DND-41 (cell line): ENCODE data around the gene HRH4.
A peak's percentile ranks its signal among the peaks of the same experiment; 100 is the strongest.

ENCODE experiments used
- ATAC-seq: fragments of 200-7000 bp; cut with Tn5 transposase; 3 replicates; pipeline ENCODE4 v1.9.1; 2021; ENCODE audit warnings: low read depth; ENCODE audit not compliant: insufficient read depth
- DNase-seq: peaks from one replicate; pipeline ENCODE4 v3.0.0-alpha.2; 2020
- H2AFZ ChIP-seq: 2 replicates; pipeline ENCODE4 v1.6.0; 2012; ENCODE audit warnings: low read depth, low read length
- H3K27ac ChIP-seq: 2 replicates; pipeline ENCODE4 v1.5.1; 2012; ENCODE audit warnings: low read length, inconsistent platforms
- H3K27me3 ChIP-seq: fragments of 200-600 bp; sonication (generic); 2 replicates; pipeline ENCODE4 v1.6.0; 2012; ENCODE audit warnings: low read length, mild to moderate bottlenecking, inconsistent platforms; ENCODE audit not compliant: insufficient read depth, poor library complexity
- H3K36me3 ChIP-seq: 2 replicates; pipeline ENCODE4 v1.5.1; 2012; ENCODE audit warnings: low read length, inconsistent platforms; ENCODE audit not compliant: insufficient read depth
- H3K4me1 ChIP-seq: 2 replicates; pipeline ENCODE4 v1.5.1; 2012; ENCODE audit warnings: mild to moderate bottlenecking, low read length; ENCODE audit not compliant: insufficient read depth
- H3K4me2 ChIP-seq: 2 replicates; pipeline ENCODE4 v1.6.0; 2012; ENCODE audit warnings: mild to moderate bottlenecking, moderate library complexity, low read length, inconsistent platforms; ENCODE audit not compliant: insufficient read depth
- H3K4me3 ChIP-seq, 2 experiments: fragments of 200-600 bp in 1 of 2; shearing (Covaris generic) in 1 of 2; 2 replicates each; pipeline ENCODE4 v1.5.1; 2012 to 2016; ENCODE audit warnings: inconsistent platforms in 2 of 2, low read length in 2 of 2, mild to moderate bottlenecking in 2 of 2, low read depth in 1 of 2, moderate library complexity in 1 of 2
- H3K79me2 ChIP-seq: 2 replicates; pipeline ENCODE4 v1.6.0; 2012; ENCODE audit warnings: low read length, inconsistent platforms; ENCODE audit not compliant: insufficient read depth
- H3K9ac ChIP-seq: 2 replicates; pipeline ENCODE4 v1.6.0; 2012; ENCODE audit warnings: low read depth, mild to moderate bottlenecking, inconsistent platforms, low read length, moderate library complexity
- H3K9me3 ChIP-seq: 2 replicates; pipeline ENCODE4 v1.5.1; 2012; ENCODE audit warnings: low read length, moderate library complexity, mild to moderate bottlenecking, inconsistent platforms; ENCODE audit not compliant: insufficient read depth, severe bottlenecking
- H4K20me1 ChIP-seq: 2 replicates; pipeline ENCODE4 v1.6.0; 2012; ENCODE audit warnings: low read length; ENCODE audit not compliant: insufficient read depth
- CTCF ChIP-seq: IDR thresholded peaks from 2 replicates; pipeline ENCODE4 v1.5.1; 2012; ENCODE audit warnings: borderline replicate concordance, low read length, moderate library complexity, mild to moderate bottlenecking; ENCODE audit not compliant: poor library complexity, severe bottlenecking; ENCODE audit errors: extremely low read depth
- EZH2 ChIP-seq: IDR thresholded peaks from 3 replicates; pipeline ENCODE4 v1.6.1; 2012; ENCODE audit warnings: borderline replicate concordance, low read depth, mild to moderate bottlenecking, moderate library complexity, low read length, inconsistent platforms; ENCODE audit not compliant: severe bottlenecking

HRH4 gene

GRCh38 chr18:24443870-24444269 is 16.6 kb upstream of the HRH4 start:
- Histone ChIP-seq H3K4me1 (no peaks in the 10 kb centered on the region), H3K79me2 (no peaks in the 10 kb centered on the region), H3K4me2 (no peak overlapping the region), H3K4me3 (no peak overlapping the region), H2AFZ (no peak overlapping the region), H4K20me1 (no peaks in the 10 kb centered on the region), H3K27me3 (no peaks in the 10 kb centered on the region), H3K9ac (no peak overlapping the region), H3K36me3 (no peaks in the 10 kb centered on the region), H3K27ac (no peak overlapping the region), H3K9me3 (no peaks in the 10 kb centered on the region)
- DNase-seq, result no peak
- ATAC-seq, result no peak
- TF ChIP-seq EZH2 (no peak), CTCF (no peak)

- H3K9me3 ChIP-seq, result no peaks in the 10 kb centered on the region
- no peak overlapping the region for H2AFZ ChIP-seq
- H3K9ac ChIP-seq, result no peak overlapping the region
- no peak for DNase-seq
- H3K36me3 ChIP-seq, result no peaks in the 10 kb centered on the region
- H3K27me3 ChIP-seq, result peaks cover 1% of the 10 kb centered on the region
- no peaks in the 10 kb centered on the region for H3K4me1 ChIP-seq
- H3K4me3 ChIP-seq, result no peak overlapping the region
- H4K20me1 ChIP-seq, result no peaks in the 10 kb centered on the region
- no peak for TF ChIP-seq EZH2
- TF ChIP-seq CTCF, result no peak
- H3K79me2 ChIP-seq, result no peaks in the 10 kb centered on the region
- H3K4me2 ChIP-seq, result no peak overlapping the region
- no peak for ATAC-seq
- H3K27ac ChIP-seq, result no peak overlapping the region
These were observed 14.0 kb upstream of the HRH4 start for GRCh38 chr18:24446453-24446852.

- TF ChIP-seq EZH2, result no peak
- TF ChIP-seq CTCF, result peak; percentile 19
- ATAC-seq, result no peak
- Histone ChIP-seq H3K36me3 (no peaks in the 10 kb centered on the region), H3K4me2 (no peak overlapping the region), H3K9ac (no peak overlapping the region), H3K79me2 (no peaks in the 10 kb centered on the region), H4K20me1 (no peaks in the 10 kb centered on the region), H3K4me1 (no peaks in the 10 kb centered on the region), H3K27ac (no peak overlapping the region), H2AFZ (no peak overlapping the region), H3K4me3 (no peak overlapping the region), H3K9me3 (no peaks in the 10 kb centered on the region), H3K27me3 (peaks cover 4% of the 10 kb centered on the region)
- no peak for DNase-seq
These were observed 13.4 kb upstream of the HRH4 start for GRCh38 chr18:24446953-24447538.

GRCh38 chr18:24447961-24448360 is 12.5 kb upstream of the HRH4 start:
- no peak overlapping the region for H3K9ac ChIP-seq
- no peak overlapping the region for H3K27ac ChIP-seq
- no peaks in the 10 kb centered on the region for H4K20me1 ChIP-seq
- H2AFZ ChIP-seq, result no peak overlapping the region
- H3K36me3 ChIP-seq, result no peaks in the 10 kb centered on the region
- no peaks in the 10 kb centered on the region for H3K4me1 ChIP-seq
- no peak overlapping the region for H3K4me2 ChIP-seq
- TF ChIP-seq EZH2, result no peak
- no peak for TF ChIP-seq CTCF
- no peak for DNase-seq
- no peaks in the 10 kb centered on the region for H3K79me2 ChIP-seq
- H3K9me3 ChIP-seq, result no peaks in the 10 kb centered on the region
- no peak overlapping the region for H3K4me3 ChIP-seq
- H3K27me3 ChIP-seq, result peaks cover 4% of the 10 kb centered on the region
- ATAC-seq, result no peak
